Transverse colon (tissue), 4 donors: ENCODE data around the gene ACVR1C.

ENCODE experiments used
- CTCF ChIP-seq, 5 experiments: fragments of 200-600 bp in 3 of 5; fragments of 450-650 bp in 2 of 5; sonication (generic) in 3 of 5; IDR thresholded peaks; 1 replicate in 2 of 5; 2 replicates in 3 of 5; pipeline ENCODE4 v1.5.1; 2016 to 2017; ENCODE audit warnings: antibody characterized with exemption in 5 of 5, inconsistent platforms in 3 of 5, mild to moderate bottlenecking in 2 of 5, moderate library complexity in 1 of 5
- EP300 ChIP-seq: sonication (generic); formaldehyde crosslinking; IDR thresholded peaks from one replicate; pipeline ENCODE4 v1.6.1; 2017; ENCODE audit warnings: antibody characterized with exemption, low read depth
- POLR2A ChIP-seq: fragments of 450-650 bp; IDR thresholded peaks from one replicate; pipeline ENCODE4 v1.6.1; 2016; ENCODE audit warnings: antibody characterized with exemption, mild to moderate bottlenecking, moderate library complexity
- POLR2AphosphoS5 ChIP-seq, 3 donors: sonication (generic); formaldehyde crosslinking; IDR thresholded peaks; one replicate each; pipeline ENCODE4 v1.6.1; 2016; ENCODE audit warnings: antibody characterized with exemption in 3 of 3

DNA sequence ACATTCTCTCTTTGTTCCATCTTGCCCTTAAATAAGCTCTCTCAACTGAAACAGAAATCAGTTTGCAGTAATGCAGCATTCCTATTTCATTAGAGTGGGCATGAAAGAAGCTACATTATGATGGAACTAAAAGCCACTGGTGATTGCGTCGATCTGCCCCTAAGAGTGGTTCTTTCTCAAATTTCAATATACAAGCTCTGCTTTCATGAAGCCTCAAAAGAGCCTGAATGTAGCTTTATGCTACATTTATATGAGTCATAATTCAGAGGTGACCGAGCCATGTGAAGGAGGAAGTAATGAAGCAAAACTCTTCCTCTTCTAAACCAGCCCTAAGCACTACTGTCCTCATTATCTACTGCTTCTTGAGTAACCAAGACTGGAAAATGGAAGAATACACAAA lies 120.0 kb downstream of the ACVR1C start:
- no peak for TF ChIP-seq CTCF (IDR thresholded peaks at IDR 0.05)
- TF ChIP-seq EP300: no peak
- no peak for TF ChIP-seq POLR2AphosphoS5 (IDR thresholded peaks at IDR 0.05)
- no peak for TF ChIP-seq POLR2A
